Astrocyte (in vitro differentiated cells and primary cell): Measurements from ENCODE around the gene PSG7. TPM values are rescaled to one million over a fixed set of nuclear protein-coding genes. Genes with fewer than 3 reads are reported as not detected.
A peak's percentile ranks its signal among the peaks of the same experiment; 100 is the strongest.
"Not testable (repeated sequence)": the region's sequence is repeated elsewhere in the genome, so short reads cannot be mapped to it uniquely, and the experiment has no call there.

Source experiments
- DNase-seq: peaks from one replicate; pipeline ENCODE4 v3.0.0-alpha.2; 2010; ENCODE audit warnings: low read depth
- FAIRE-seq: peaks from 2 replicates; lab custom pipeline; 2011; peaks lifted over from hg19 to GRCh38; lab: Jason Lieb, UNC
- H2AFZ ChIP-seq: 2 replicates; pipeline ENCODE4 v1.6.0; 2012; ENCODE audit warnings: low read depth, low read length, inconsistent platforms
- H3K27ac ChIP-seq: 2 replicates; pipeline ENCODE4 v1.5.1; 2011; ENCODE audit warnings: low read depth, low read length, inconsistent platforms
- H3K27me3 ChIP-seq: 2 replicates; pipeline ENCODE4 v1.6.0; 2011; ENCODE audit warnings: low read length, inconsistent platforms; ENCODE audit not compliant: insufficient read depth
- H3K36me3 ChIP-seq: 2 replicates; pipeline ENCODE4 v1.5.1; 2011; ENCODE audit warnings: low read length, inconsistent platforms; ENCODE audit not compliant: insufficient read depth
- H3K4me1 ChIP-seq: 2 replicates; pipeline ENCODE4 v1.5.1; 2011; ENCODE audit warnings: low read length, inconsistent platforms; ENCODE audit not compliant: insufficient read depth
- H3K4me2 ChIP-seq: 2 replicates; pipeline ENCODE4 v1.6.0; 2012; ENCODE audit warnings: low read length, inconsistent platforms
- H3K4me3 ChIP-seq: 2 replicates; pipeline ENCODE4 v1.5.1; 2011; ENCODE audit warnings: low read depth, mild to moderate bottlenecking, low read length, inconsistent platforms; ENCODE audit not compliant: insufficient read depth
- H3K79me2 ChIP-seq: 2 replicates; pipeline ENCODE4 v1.6.0; 2012; ENCODE audit warnings: mild to moderate bottlenecking, low read length, inconsistent platforms; ENCODE audit not compliant: insufficient read depth
- H3K9ac ChIP-seq: 2 replicates; pipeline ENCODE4 v1.6.0; 2012; ENCODE audit warnings: mild to moderate bottlenecking, low read length, inconsistent platforms
- H3K9me3 ChIP-seq: 2 replicates; pipeline ENCODE4 v1.5.1; 2012; ENCODE audit warnings: low read depth, mild to moderate bottlenecking, low read length, inconsistent platforms; ENCODE audit not compliant: insufficient read depth
- H4K20me1 ChIP-seq: 2 replicates; pipeline ENCODE4 v1.6.0; 2012; ENCODE audit warnings: low read length, inconsistent platforms; ENCODE audit not compliant: insufficient read depth
- H3K27ac Mint-ChIP-seq: one replicate; pipeline ENCODE4 v1.8.0; 2021; ENCODE audit warnings: mild to moderate bottlenecking, mixed read lengths; ENCODE audit not compliant: unreplicated experiment
- H3K27me3 Mint-ChIP-seq: one replicate; pipeline ENCODE4 v1.8.0; 2021; ENCODE audit warnings: low read depth, mixed read lengths; ENCODE audit not compliant: unreplicated experiment
- H3K36me3 Mint-ChIP-seq: one replicate; pipeline ENCODE4 v1.8.0; 2021; ENCODE audit warnings: low read depth, mixed read lengths; ENCODE audit not compliant: unreplicated experiment
- H3K4me1 Mint-ChIP-seq: one replicate; pipeline ENCODE4 v1.8.0; 2021; ENCODE audit warnings: low read depth, mixed read lengths; ENCODE audit not compliant: unreplicated experiment
- H3K4me3 Mint-ChIP-seq: one replicate; pipeline ENCODE4 v1.8.0; 2021; ENCODE audit warnings: mild to moderate bottlenecking, moderate library complexity, mixed read lengths; ENCODE audit not compliant: unreplicated experiment
- H3K9me3 Mint-ChIP-seq: one replicate; pipeline ENCODE4 v1.8.0; 2021; ENCODE audit warnings: mild to moderate bottlenecking, mixed read lengths; ENCODE audit not compliant: unreplicated experiment
- EZH2 ChIP-seq: IDR thresholded peaks from 2 replicates; pipeline ENCODE4 v1.6.1; 2012; ENCODE audit warnings: mild to moderate bottlenecking, low read length, inconsistent platforms; ENCODE audit not compliant: insufficient read depth
- total RNA-seq: library from RNA; stranded (reverse); gene quantifications from 2 replicates; pipeline ENCODE4 v1.2.1, GENCODE V29; 2021
- TF ChIP-seq, protein P1 (sequence below): IDR thresholded peaks from 2 replicates; pipeline ENCODE4 v1.5.1; 2011; ENCODE audit warnings: low read depth, mild to moderate bottlenecking, inconsistent platforms, low read length, moderate library complexity; ENCODE audit not compliant: insufficient read depth

PSG7 gene
- total RNA-seq, 1 donor from 2014 or later, result not detected

DNA sequence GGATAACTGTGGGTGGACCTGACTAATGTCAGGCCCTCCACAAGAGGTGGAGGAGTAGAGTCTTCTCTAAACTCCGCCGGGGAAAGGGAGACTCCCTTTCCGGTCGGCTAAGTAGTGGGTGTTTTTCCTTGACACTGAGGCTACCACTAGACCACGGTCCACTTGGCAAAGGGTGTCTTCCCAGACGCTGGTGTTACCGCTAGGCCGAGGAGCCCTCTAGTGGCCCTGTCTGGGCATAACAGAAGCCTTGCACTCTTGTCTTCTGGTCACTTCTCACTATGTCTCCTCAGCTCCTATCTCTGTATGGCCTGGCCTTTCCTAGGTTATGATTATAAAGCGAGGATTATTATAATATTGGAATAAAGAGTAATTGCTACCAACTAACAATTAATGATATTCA is 13.9 kb downstream of the PSG7 start:
- TF ChIP-seq, protein P1, sequence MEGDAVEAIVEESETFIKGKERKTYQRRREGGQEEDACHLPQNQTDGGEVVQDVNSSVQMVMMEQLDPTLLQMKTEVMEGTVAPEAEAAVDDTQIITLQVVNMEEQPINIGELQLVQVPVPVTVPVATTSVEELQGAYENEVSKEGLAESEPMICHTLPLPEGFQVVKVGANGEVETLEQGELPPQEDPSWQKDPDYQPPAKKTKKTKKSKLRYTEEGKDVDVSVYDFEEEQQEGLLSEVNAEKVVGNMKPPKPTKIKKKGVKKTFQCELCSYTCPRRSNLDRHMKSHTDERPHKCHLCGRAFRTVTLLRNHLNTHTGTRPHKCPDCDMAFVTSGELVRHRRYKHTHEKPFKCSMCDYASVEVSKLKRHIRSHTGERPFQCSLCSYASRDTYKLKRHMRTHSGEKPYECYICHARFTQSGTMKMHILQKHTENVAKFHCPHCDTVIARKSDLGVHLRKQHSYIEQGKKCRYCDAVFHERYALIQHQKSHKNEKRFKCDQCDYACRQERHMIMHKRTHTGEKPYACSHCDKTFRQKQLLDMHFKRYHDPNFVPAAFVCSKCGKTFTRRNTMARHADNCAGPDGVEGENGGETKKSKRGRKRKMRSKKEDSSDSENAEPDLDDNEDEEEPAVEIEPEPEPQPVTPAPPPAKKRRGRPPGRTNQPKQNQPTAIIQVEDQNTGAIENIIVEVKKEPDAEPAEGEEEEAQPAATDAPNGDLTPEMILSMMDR, result peak; percentile 57
- H2AFZ ChIP-seq, H3K27ac Mint-ChIP-seq, FAIRE-seq, H3K4me1 ChIP-seq, H3K79me2 ChIP-seq, H3K36me3 ChIP-seq, H4K20me1 ChIP-seq, H3K4me3 ChIP-seq, H3K9ac ChIP-seq, H3K27ac ChIP-seq, H3K4me1 Mint-ChIP-seq, H3K27me3 Mint-ChIP-seq, H3K27me3 ChIP-seq, H3K4me2 ChIP-seq, H3K4me3 Mint-ChIP-seq, H3K9me3 ChIP-seq, H3K36me3 Mint-ChIP-seq: not testable (repeated sequence)
- H3K9me3 Mint-ChIP-seq, result peaks cover 13% of the 10 kb centered on the region
- peak; percentile 42 for DNase-seq

DNA sequence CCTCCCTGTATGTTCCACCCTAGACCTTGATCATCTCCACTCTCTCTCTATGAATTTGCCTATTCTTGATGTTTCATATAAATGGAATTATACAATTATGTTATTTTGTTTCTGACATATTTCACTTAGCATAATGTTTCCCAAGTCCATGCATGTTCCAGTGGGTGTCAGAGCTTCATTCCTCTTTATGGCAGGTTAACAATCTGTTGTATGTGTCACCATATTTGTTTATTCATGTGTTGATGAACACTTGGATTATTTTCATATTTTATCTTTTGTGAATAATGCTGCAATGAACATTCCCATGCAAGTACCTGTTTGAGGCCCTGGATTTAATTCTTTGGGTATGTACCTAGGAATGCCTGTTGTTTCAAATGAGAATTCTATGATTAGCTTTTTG is 16.0 kb downstream of the PSG7 start:
- not testable (repeated sequence) for H3K9ac ChIP-seq, H3K4me3 ChIP-seq, H3K4me1 Mint-ChIP-seq, H3K36me3 Mint-ChIP-seq, H3K9me3 ChIP-seq, H3K36me3 ChIP-seq, H3K27me3 Mint-ChIP-seq, H2AFZ ChIP-seq, DNase-seq, H3K4me2 ChIP-seq, H3K79me2 ChIP-seq, H3K27ac ChIP-seq, H3K4me1 ChIP-seq, H3K4me3 Mint-ChIP-seq, H3K27me3 ChIP-seq, H4K20me1 ChIP-seq, FAIRE-seq, H3K27ac Mint-ChIP-seq
- peaks cover 16% of the 10 kb centered on the region for H3K9me3 Mint-ChIP-seq

DNA sequence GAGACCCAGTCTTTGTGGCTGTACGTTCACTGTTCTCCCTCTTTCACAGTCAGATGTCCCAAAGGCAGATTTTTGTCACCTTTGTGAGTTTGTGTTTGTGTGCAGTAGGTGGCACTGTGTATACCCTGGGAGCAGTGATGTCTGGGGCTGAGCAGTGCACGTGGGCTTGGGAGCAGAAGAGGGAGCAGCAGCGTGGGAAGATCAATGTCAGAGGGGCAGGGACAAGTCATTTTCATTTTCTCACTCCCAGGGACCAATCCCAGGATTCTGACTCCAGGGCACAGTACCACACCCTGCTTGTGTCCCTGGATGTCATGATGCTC is 17.3 kb downstream of the PSG7 start:
- H3K27me3 ChIP-seq, result no peaks in the 10 kb centered on the region
- H4K20me1 ChIP-seq, result no peaks in the 10 kb centered on the region
- no peaks in the 10 kb centered on the region for H3K4me1 Mint-ChIP-seq
- TF ChIP-seq, protein P1, result no peak
- TF ChIP-seq EZH2, result no peak
- H3K9me3 Mint-ChIP-seq, result peaks cover 16% of the 10 kb centered on the region
- H3K27ac Mint-ChIP-seq, result no peak overlapping the region
- no peaks in the 10 kb centered on the region for H3K4me1 ChIP-seq
- no peaks in the 10 kb centered on the region for H3K27me3 Mint-ChIP-seq
- H3K9ac ChIP-seq, result no peak overlapping the region
- no peak overlapping the region for H3K4me3 ChIP-seq
- H3K36me3 ChIP-seq, result no peaks in the 10 kb centered on the region
- no peaks in the 10 kb centered on the region for H3K9me3 ChIP-seq
- H2AFZ ChIP-seq, result no peak overlapping the region
- FAIRE-seq, result no peak
- DNase-seq, result no peak
- H3K4me3 Mint-ChIP-seq, result no peak overlapping the region
- H3K27ac ChIP-seq, result no peak overlapping the region
- H3K36me3 Mint-ChIP-seq, result no peaks in the 10 kb centered on the region
- H3K4me2 ChIP-seq, result no peak overlapping the region
- no peaks in the 10 kb centered on the region for H3K79me2 ChIP-seq
